Measurements from ENCODE around the gene STXBP6.

DNA sequence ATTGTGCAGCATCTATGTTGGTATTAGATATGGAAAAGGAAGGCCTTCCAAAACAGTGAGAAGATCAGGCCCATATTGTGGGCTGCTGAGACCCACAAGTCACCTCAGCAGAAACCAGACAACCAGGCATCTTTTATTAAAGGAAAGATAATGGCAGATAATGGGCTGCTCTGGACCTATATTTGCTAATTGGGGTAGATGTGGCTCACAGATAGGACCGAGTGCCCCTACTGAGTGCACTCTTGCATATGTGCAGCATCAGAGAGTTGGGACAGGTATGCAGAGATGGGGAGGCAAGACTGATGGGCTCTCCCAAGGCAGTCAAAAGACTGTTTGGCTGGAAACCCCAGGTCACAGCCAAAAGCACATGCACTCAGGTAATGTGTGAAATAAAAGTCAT, 266.2 kb downstream of the STXBP6 start:
- TF ChIP-seq EZH2 (IDR thresholded peaks at IDR 0.05) (no peak), POLR2AphosphoS5 (IDR thresholded peaks at IDR 0.05; ENCODE audit: borderline replicate concordance, low read depth, low read length) (no peak)
